Measurements from ENCODE around the gene ASIC2.

DNA sequence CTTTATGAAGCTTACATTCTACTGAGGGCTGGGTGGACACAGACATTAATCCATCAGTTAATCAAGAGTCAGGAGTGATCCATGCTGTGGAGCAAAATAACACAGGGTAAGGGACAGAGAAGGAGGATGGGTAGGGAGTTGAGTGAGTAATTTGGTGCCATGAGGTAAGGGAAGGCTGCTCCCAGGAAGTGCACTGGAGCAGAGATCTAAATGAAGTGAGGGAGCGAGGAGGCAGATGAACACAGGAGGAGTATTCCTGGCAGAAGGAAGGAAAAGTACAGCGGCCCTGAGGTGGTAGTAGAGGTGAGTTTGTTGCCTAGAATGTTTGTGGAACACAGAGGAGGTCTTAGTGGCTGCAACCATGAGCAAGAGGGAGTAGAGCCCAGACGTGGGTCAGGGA, 34.8 kb downstream of the ASIC2 start:
- no peak for TF ChIP-seq CTCF (IDR thresholded peaks at IDR 0.05; ENCODE audit: low read depth, low read length, poor library complexity, severe bottlenecking)
- no peak for TF ChIP-seq EZH2phosphoT487 (IDR thresholded peaks at IDR 0.05; ENCODE audit: borderline replicate concordance, low read length)
